GM12873 (cell line): ENCODE results near the gene FARSA.
A peak's percentile ranks its signal among the peaks of the same experiment; 100 is the strongest.

Source experiments
- TF ChIP-seq, protein P1 (sequence below): IDR thresholded peaks from 2 replicates; pipeline ENCODE4 v1.5.1; 2012; ENCODE audit warnings: low read depth, mild to moderate bottlenecking, moderate library complexity, low read length, control low read depth; ENCODE audit not compliant: insufficient read depth; ENCODE audit errors: missing control alignments

Gene FARSA

DNA sequence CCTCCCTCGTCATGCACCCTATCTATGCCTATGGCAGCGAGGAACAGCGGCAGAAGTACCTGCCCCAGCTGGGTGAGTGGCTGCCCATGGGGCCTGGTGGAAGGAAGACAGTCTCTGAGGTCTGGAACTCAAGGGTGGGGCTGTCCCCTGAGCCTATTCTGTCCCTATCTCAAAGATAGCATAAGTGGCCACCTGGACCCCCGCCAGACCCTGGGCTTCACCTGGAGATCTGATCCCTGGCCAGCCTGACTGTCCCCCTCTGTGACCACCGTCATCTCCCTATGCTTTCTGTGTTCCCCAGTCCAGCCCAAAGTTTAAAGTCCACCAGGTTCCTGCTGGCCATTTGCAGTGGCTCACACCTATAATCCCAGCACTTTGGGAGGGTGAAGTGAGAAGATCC is 39.9 kb downstream of the FARSA start:
- TF ChIP-seq, protein P1, sequence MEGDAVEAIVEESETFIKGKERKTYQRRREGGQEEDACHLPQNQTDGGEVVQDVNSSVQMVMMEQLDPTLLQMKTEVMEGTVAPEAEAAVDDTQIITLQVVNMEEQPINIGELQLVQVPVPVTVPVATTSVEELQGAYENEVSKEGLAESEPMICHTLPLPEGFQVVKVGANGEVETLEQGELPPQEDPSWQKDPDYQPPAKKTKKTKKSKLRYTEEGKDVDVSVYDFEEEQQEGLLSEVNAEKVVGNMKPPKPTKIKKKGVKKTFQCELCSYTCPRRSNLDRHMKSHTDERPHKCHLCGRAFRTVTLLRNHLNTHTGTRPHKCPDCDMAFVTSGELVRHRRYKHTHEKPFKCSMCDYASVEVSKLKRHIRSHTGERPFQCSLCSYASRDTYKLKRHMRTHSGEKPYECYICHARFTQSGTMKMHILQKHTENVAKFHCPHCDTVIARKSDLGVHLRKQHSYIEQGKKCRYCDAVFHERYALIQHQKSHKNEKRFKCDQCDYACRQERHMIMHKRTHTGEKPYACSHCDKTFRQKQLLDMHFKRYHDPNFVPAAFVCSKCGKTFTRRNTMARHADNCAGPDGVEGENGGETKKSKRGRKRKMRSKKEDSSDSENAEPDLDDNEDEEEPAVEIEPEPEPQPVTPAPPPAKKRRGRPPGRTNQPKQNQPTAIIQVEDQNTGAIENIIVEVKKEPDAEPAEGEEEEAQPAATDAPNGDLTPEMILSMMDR: no peak

DNA sequence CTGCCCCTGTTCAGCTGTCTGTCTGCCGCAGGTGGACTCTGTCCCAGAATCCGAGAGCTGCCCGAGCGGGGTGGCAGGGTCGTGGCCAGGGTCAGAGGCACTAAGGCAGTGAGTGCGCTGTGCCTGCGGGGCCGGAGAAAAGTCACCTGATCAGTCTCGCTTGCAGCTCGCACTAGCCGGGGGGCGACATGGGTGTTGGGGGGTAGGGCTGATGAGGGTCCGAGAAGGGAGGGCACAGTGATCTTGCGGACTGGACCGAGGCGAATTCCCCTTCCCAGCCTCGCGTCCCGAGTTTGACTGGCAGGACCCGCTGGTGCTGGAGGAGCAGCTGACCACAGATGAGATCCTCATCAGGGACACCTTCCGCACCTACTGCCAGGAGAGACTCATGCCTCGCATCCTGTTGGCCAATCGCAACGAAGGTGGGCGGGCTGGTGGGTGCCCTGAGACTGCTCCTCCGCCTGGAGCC is 41.9 kb downstream of the FARSA start:
- TF ChIP-seq, protein P1: no peak

DNA sequence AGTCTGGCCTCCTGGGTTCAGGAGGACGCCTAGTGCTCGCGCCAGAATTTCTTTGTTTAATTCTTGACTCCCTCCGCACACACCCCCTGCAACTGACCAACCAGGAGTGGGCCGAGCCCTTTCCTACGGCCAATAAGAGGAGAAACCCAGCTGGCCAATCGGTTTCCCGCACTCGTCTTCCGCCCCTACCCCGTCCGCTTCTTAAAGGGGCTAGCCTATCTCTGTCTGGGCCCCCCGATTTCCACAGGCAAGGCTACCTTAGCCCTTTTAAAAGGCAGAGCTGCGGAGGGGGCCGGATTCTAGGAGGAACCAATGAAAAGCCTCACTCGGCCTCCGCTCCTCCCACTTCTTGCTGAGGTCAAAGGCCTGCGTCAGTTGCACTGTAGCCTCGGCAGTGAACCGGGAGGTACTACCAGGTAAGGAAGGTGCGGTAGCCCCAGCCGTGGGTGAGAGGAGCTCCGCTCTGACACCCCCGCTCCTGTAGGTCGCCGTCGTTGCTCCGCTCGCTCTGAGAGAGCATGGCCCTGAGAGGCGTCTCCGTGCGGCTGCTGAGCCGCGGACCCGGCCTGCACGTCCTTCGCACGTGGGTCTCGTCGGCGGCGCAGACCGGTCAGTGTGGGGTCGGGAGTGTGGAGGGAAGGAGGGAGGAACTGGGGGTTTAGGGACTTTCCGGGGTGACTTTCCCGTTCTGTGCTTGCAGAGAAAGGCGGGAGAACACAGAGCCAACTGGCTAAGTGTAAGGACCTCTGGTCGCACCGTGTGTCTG is 42.5 kb downstream of the FARSA start, which contains the start of gene GCDH:
Gene GCDH (plus strand): TSS at position 374 of the 766 bp plus-strand sequence. CDS start 145 bp downstream, at position 519.
- TF ChIP-seq, protein P1: peak; percentile 4

DNA sequence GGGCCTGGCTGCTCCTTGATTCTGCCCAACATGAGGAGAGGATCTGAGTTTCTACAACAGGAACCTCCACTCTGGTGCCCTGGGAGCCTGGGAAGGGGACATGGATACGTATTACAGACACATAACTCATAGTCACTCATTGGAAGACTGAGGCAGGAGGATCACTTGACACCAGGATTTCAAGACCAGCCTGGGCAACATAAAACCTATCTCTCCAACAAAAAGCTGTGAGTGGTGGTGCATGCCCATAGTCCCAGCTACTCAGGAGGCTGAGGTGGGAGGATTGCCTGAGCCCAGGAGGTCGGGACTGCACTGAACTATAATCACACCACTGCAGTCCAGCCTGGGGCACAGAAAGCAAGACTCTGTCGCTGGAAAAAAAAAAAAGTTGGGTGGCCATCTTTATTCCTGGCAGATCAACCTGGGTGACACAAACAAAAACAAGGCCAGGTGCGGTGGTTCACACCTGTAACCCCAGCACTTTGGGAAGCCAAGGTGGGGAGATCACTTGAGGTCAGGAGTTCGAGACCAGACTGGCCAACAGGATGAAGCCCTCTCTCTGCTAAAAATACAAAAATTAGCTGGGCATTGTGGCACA is 45.4 kb downstream of the FARSA start:
- TF ChIP-seq, protein P1: no peak

DNA sequence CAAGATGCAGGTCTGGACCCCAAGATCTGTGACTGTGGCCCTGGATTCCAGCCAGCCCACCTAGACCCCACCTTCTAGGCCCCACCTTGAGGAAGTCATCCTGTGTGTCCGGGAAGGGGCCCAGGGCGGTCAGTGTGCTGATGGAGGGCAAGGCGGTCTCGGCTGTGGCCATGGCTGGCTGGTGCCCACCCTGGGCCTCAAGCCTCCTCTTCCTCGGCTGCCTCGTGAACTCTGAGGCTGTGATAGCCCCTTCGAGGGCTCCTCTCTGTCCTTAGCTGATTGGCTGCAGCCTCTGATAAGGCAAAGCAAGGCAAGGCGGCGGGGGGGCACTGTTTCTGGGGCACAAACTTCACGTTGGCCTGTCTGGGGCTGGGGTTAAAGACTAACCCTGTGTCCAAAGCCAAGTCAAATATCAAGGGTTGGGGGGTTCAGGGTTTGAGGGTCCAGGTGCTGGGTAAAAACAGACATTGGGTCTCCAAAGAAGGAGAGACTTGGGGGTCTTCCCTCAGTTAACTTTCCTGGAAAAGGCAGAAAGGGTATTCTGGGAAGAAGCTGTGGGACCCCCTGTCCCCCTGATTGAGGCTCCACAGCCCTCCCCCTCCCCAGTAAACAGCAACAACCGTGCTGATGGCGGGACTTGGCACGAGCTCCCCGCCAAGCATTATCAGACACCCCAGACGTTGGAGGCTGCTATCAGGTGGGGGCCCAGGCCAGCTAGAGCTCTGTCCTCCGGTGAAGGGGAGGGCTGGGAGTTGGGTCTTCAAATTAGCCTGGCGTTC is 46.4 kb downstream of the FARSA start, which contains the start of gene KLF1:
Gene KLF1 (minus strand): TSS at position 233 of the 779 bp plus-strand sequence. CDS start 61 bp downstream, at position 172.
- TF ChIP-seq, protein P1: no peak

DNA sequence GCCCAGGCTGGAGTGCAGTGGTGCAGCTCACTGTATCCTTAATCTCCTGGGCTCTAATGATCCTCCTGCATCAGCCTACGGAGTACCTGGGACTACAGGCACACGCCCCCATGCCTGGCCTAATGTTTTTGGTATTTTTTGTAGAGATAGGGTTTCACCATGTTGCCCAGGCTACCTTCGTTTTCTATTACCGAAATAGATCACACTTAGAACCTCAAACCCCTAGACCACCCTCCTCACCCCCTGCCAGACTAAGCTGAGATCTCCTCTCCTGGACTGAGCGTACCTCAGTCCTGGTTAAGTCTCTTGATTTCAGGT is 46.9 kb downstream of the FARSA start:
- TF ChIP-seq, protein P1: no peak
